ENCODE data around the gene ANAPC5.
"Not testable (repeated sequence)": the region's sequence is repeated elsewhere in the genome, so short reads cannot be mapped to it uniquely, and the experiment has no call there.

Gene ANAPC5

GRCh38 chr12:121323908-121324307, 28.3 kb downstream of the ANAPC5 start:
- no peak for DNase-seq (ENCODE audit: low read depth in 2 of 2, low spot score in 1 of 2)

GRCh38 chr12:121318121-121318520, 34.1 kb downstream of the ANAPC5 start:
- no peak for DNase-seq (ENCODE audit: low read depth in 2 of 2, low spot score in 1 of 2)

- no peak for DNase-seq (ENCODE audit: low read depth in 2 of 2, low spot score in 1 of 2)
Measured at GRCh38 chr12:121314431-121314830, 37.8 kb downstream of the ANAPC5 start.

GRCh38 chr12:121310231-121310630, 42.0 kb downstream of the ANAPC5 start:
- not testable (repeated sequence) for DNase-seq (ENCODE audit: low read depth in 2 of 2, low spot score in 1 of 2)

- DNase-seq (ENCODE audit: low read depth in 2 of 2, low spot score in 1 of 2), result not testable (repeated sequence)
Measured at GRCh38 chr12:121307397-121307796, 44.8 kb downstream of the ANAPC5 start.

GRCh38 chr12:121304306-121304705, 47.9 kb downstream of the ANAPC5 start:
- DNase-seq (ENCODE audit: low read depth in 2 of 2, low spot score in 1 of 2), result no peak

- no peak for DNase-seq (ENCODE audit: low read depth in 2 of 2, low spot score in 1 of 2)
Measured at GRCh38 chr12:121301876-121302275, 50.3 kb downstream of the ANAPC5 start.

GRCh38 chr12:121300083-121300819, 52.0 kb downstream of the ANAPC5 start:
- DNase-seq (ENCODE audit: low read depth in 2 of 2, low spot score in 1 of 2), result no peak

- no peak for DNase-seq (ENCODE audit: low read depth in 2 of 2, low spot score in 1 of 2)
Measured at GRCh38 chr12:121299662-121300061, 52.5 kb downstream of the ANAPC5 start.

GRCh38 chr12:121298411-121298810, 53.8 kb downstream of the ANAPC5 start:
- DNase-seq (ENCODE audit: low read depth in 2 of 2, low spot score in 1 of 2), result not testable (repeated sequence)

GRCh38 chr12:121297435-121297991, 54.7 kb downstream of the ANAPC5 start:
- DNase-seq (ENCODE audit: low read depth in 2 of 2, low spot score in 1 of 2), result no peak

- DNase-seq (ENCODE audit: low read depth in 2 of 2, low spot score in 1 of 2), result peak; percentile 55 to 74
Measured at GRCh38 chr12:121296618-121297434, 55.4 kb downstream of the ANAPC5 start, which contains the start of gene CAMKK2. TSS of gene CAMKK2 (minus strand) at chr12:121296709. CDS start at chr12:121274526, 22,183 bp downstream.

- DNase-seq (ENCODE audit: low read depth in 2 of 2, low spot score in 1 of 2), result no peak
Measured at GRCh38 chr12:121295746-121296617, 56.2 kb downstream of the ANAPC5 start.

- DNase-seq (ENCODE audit: low read depth in 2 of 2, low spot score in 1 of 2), result no peak
Measured at GRCh38 chr12:121295116-121295745, 57.0 kb downstream of the ANAPC5 start.

- DNase-seq (ENCODE audit: low read depth in 2 of 2, low spot score in 1 of 2), result no peak
Measured at GRCh38 chr12:121294151-121294889, 57.9 kb downstream of the ANAPC5 start.

GRCh38 chr12:121293603-121294002, 58.6 kb downstream of the ANAPC5 start:
- no peak for DNase-seq (ENCODE audit: low read depth in 2 of 2, low spot score in 1 of 2)

GRCh38 chr12:121290410-121290809, 61.8 kb downstream of the ANAPC5 start:
- no peak for DNase-seq (ENCODE audit: low read depth in 2 of 2, low spot score in 1 of 2)

- DNase-seq (ENCODE audit: low read depth in 2 of 2, low spot score in 1 of 2), result no peak
Measured at GRCh38 chr12:121289962-121290361, 62.2 kb downstream of the ANAPC5 start.

GRCh38 chr12:121288986-121289385, 63.2 kb downstream of the ANAPC5 start:
- DNase-seq (ENCODE audit: low read depth in 2 of 2, low spot score in 1 of 2), result no peak

Data from stimulated activated CD8-positive, alpha-beta memory T cell treated with anti-CD3 and anti-CD28 coated beads, Interleukin-4, amount 100 ng/mL, for 1 hour (primary cell).